Peyer's patch (tissue), 4 donors: Measurements from ENCODE around the gene FAM161B.

Source experiments
- CTCF ChIP-seq, 6 experiments: fragments of 450-650 bp in 4 of 6; fragments of 200-600 bp in 2 of 6; sonication (generic) in 1 of 6; IDR thresholded peaks; one replicate each; pipeline ENCODE4 v1.5.1; 2017 to 2019; ENCODE audit warnings: antibody characterized with exemption in 6 of 6, mild to moderate bottlenecking in 3 of 6, moderate library complexity in 1 of 6
- POLR2A ChIP-seq, 2 donors: fragments of 450-650 bp; IDR thresholded peaks; one replicate each; pipeline ENCODE4 v1.5.1; 2017; ENCODE audit warnings: antibody characterized with exemption in 2 of 2, mild to moderate bottlenecking in 2 of 2, moderate library complexity in 2 of 2

GRCh38 chr14:73924337-73924736, 25.6 kb downstream of the FAM161B start:
- TF ChIP-seq CTCF (IDR thresholded peaks at IDR 0.05) (no peak), POLR2A (IDR thresholded peaks at IDR 0.05) (no peak)
